ENCODE results near the gene GNPTAB. TPM values are rescaled to one million over a fixed set of nuclear protein-coding genes. Genes with fewer than 3 reads are reported as not detected.

The GNPTAB gene
- total RNA-seq, 1 donor from 2014 or later = 47.6 TPM

GRCh38 chr12:101804409-101804808, 26.4 kb downstream of the GNPTAB start:
- Mint-ChIP-seq H3K4me3 (ENCODE audit: unreplicated experiment) (no peak overlapping the region), H3K4me1 (ENCODE audit: unreplicated experiment) (no peaks in the 10 kb centered on the region), H3K27me3 (ENCODE audit: unreplicated experiment) (no peaks in the 10 kb centered on the region), H3K36me3 (ENCODE audit: low read depth, unreplicated experiment) (no peaks in the 10 kb centered on the region), H3K9me3 (ENCODE audit: unreplicated experiment) (no peaks in the 10 kb centered on the region), H3K27ac (ENCODE audit: unreplicated experiment) (no peak overlapping the region)
- DNase-seq (ENCODE audit: low spot score) = no peak
- no peak for TF ChIP-seq CTCF (IDR thresholded peaks at IDR 0.05; ENCODE audit: unreplicated experiment)

- Mint-ChIP-seq H3K27me3 (ENCODE audit: unreplicated experiment) (no peaks in the 10 kb centered on the region), H3K36me3 (ENCODE audit: low read depth, unreplicated experiment) (no peaks in the 10 kb centered on the region), H3K4me3 (ENCODE audit: unreplicated experiment) (no peak overlapping the region), H3K4me1 (ENCODE audit: unreplicated experiment) (no peaks in the 10 kb centered on the region), H3K9me3 (ENCODE audit: unreplicated experiment) (no peaks in the 10 kb centered on the region), H3K27ac (ENCODE audit: unreplicated experiment) (no peak overlapping the region)
- no peak for DNase-seq (ENCODE audit: low spot score)
- TF ChIP-seq CTCF (IDR thresholded peaks at IDR 0.05; ENCODE audit: unreplicated experiment) = no peak
These were observed 26.8 kb downstream of the GNPTAB start for GRCh38 chr12:101803978-101804377.

- DNase-seq (ENCODE audit: low spot score) = no peak
- H3K27ac Mint-ChIP-seq (ENCODE audit: unreplicated experiment) = no peak overlapping the region
- H3K9me3 Mint-ChIP-seq (ENCODE audit: unreplicated experiment) = no peaks in the 10 kb centered on the region
- H3K36me3 Mint-ChIP-seq (ENCODE audit: low read depth, unreplicated experiment) = no peaks in the 10 kb centered on the region
- peaks cover 3% of the 10 kb centered on the region for H3K4me1 Mint-ChIP-seq (ENCODE audit: unreplicated experiment)
- TF ChIP-seq CTCF (IDR thresholded peaks at IDR 0.05; ENCODE audit: unreplicated experiment) = no peak
- H3K27me3 Mint-ChIP-seq (ENCODE audit: unreplicated experiment) = no peaks in the 10 kb centered on the region
- no peak overlapping the region for H3K4me3 Mint-ChIP-seq (ENCODE audit: unreplicated experiment)
These were observed 28.3 kb downstream of the GNPTAB start for GRCh38 chr12:101802486-101802885.

GRCh38 chr12:101799774-101800173, 31.0 kb downstream of the GNPTAB start:
- H3K27ac Mint-ChIP-seq (ENCODE audit: unreplicated experiment) = no peak overlapping the region
- DNase-seq (ENCODE audit: low spot score) = no peak
- peaks cover 3% of the 10 kb centered on the region for H3K4me1 Mint-ChIP-seq (ENCODE audit: unreplicated experiment)
- peaks cover 2% of the 10 kb centered on the region for H3K27me3 Mint-ChIP-seq (ENCODE audit: unreplicated experiment)
- no peaks in the 10 kb centered on the region for H3K36me3 Mint-ChIP-seq (ENCODE audit: low read depth, unreplicated experiment)
- no peaks in the 10 kb centered on the region for H3K9me3 Mint-ChIP-seq (ENCODE audit: unreplicated experiment)
- no peak for TF ChIP-seq CTCF (IDR thresholded peaks at IDR 0.05; ENCODE audit: unreplicated experiment)
- no peak overlapping the region for H3K4me3 Mint-ChIP-seq (ENCODE audit: unreplicated experiment)

GRCh38 chr12:101795786-101796185, 35.0 kb downstream of the GNPTAB start:
- Mint-ChIP-seq H3K36me3 (ENCODE audit: low read depth, unreplicated experiment) (no peaks in the 10 kb centered on the region), H3K27ac (ENCODE audit: unreplicated experiment) (no peak overlapping the region), H3K4me3 (ENCODE audit: unreplicated experiment) (no peak overlapping the region), H3K4me1 (ENCODE audit: unreplicated experiment) (peaks cover 10% of the 10 kb centered on the region), H3K27me3 (ENCODE audit: unreplicated experiment) (peaks cover 2% of the 10 kb centered on the region), H3K9me3 (ENCODE audit: unreplicated experiment) (no peaks in the 10 kb centered on the region)
- no peak for TF ChIP-seq CTCF (IDR thresholded peaks at IDR 0.05; ENCODE audit: unreplicated experiment)
- no peak for DNase-seq (ENCODE audit: low spot score)

Measured in endothelial cell (in vitro differentiated cells).